DND-41 (cell line): Measurements from ENCODE around the gene TCF7L2.
A peak's percentile ranks its signal among the peaks of the same experiment; 100 is the strongest.

ENCODE experiments used
- ATAC-seq: fragments of 200-7000 bp; cut with Tn5 transposase; 3 replicates; pipeline ENCODE4 v1.9.1; 2021; ENCODE audit warnings: low read depth; ENCODE audit not compliant: insufficient read depth
- DNase-seq: peaks from one replicate; pipeline ENCODE4 v3.0.0-alpha.2; 2020
- H2AFZ ChIP-seq: 2 replicates; pipeline ENCODE4 v1.6.0; 2012; ENCODE audit warnings: low read depth, low read length
- H3K27ac ChIP-seq: 2 replicates; pipeline ENCODE4 v1.5.1; 2012; ENCODE audit warnings: low read length, inconsistent platforms
- H3K27me3 ChIP-seq: fragments of 200-600 bp; sonication (generic); 2 replicates; pipeline ENCODE4 v1.6.0; 2012; ENCODE audit warnings: low read length, mild to moderate bottlenecking, inconsistent platforms; ENCODE audit not compliant: insufficient read depth, poor library complexity
- H3K36me3 ChIP-seq: 2 replicates; pipeline ENCODE4 v1.5.1; 2012; ENCODE audit warnings: low read length, inconsistent platforms; ENCODE audit not compliant: insufficient read depth
- H3K4me1 ChIP-seq: 2 replicates; pipeline ENCODE4 v1.5.1; 2012; ENCODE audit warnings: mild to moderate bottlenecking, low read length; ENCODE audit not compliant: insufficient read depth
- H3K4me2 ChIP-seq: 2 replicates; pipeline ENCODE4 v1.6.0; 2012; ENCODE audit warnings: mild to moderate bottlenecking, moderate library complexity, low read length, inconsistent platforms; ENCODE audit not compliant: insufficient read depth
- H3K4me3 ChIP-seq, 2 experiments: fragments of 200-600 bp in 1 of 2; shearing (Covaris generic) in 1 of 2; 2 replicates each; pipeline ENCODE4 v1.5.1; 2012 to 2016; ENCODE audit warnings: inconsistent platforms in 2 of 2, low read length in 2 of 2, mild to moderate bottlenecking in 2 of 2, low read depth in 1 of 2, moderate library complexity in 1 of 2
- H3K79me2 ChIP-seq: 2 replicates; pipeline ENCODE4 v1.6.0; 2012; ENCODE audit warnings: low read length, inconsistent platforms; ENCODE audit not compliant: insufficient read depth
- H3K9ac ChIP-seq: 2 replicates; pipeline ENCODE4 v1.6.0; 2012; ENCODE audit warnings: low read depth, mild to moderate bottlenecking, inconsistent platforms, low read length, moderate library complexity
- H3K9me3 ChIP-seq: 2 replicates; pipeline ENCODE4 v1.5.1; 2012; ENCODE audit warnings: low read length, moderate library complexity, mild to moderate bottlenecking, inconsistent platforms; ENCODE audit not compliant: insufficient read depth, severe bottlenecking
- H4K20me1 ChIP-seq: 2 replicates; pipeline ENCODE4 v1.6.0; 2012; ENCODE audit warnings: low read length; ENCODE audit not compliant: insufficient read depth
- EZH2 ChIP-seq: IDR thresholded peaks from 3 replicates; pipeline ENCODE4 v1.6.1; 2012; ENCODE audit warnings: borderline replicate concordance, low read depth, mild to moderate bottlenecking, moderate library complexity, low read length, inconsistent platforms; ENCODE audit not compliant: severe bottlenecking
- TF ChIP-seq, protein P1 (sequence below): IDR thresholded peaks from 2 replicates; pipeline ENCODE4 v1.5.1; 2012; ENCODE audit warnings: borderline replicate concordance, low read length, moderate library complexity, mild to moderate bottlenecking; ENCODE audit not compliant: poor library complexity, severe bottlenecking; ENCODE audit errors: extremely low read depth

The TCF7L2 gene

DNA sequence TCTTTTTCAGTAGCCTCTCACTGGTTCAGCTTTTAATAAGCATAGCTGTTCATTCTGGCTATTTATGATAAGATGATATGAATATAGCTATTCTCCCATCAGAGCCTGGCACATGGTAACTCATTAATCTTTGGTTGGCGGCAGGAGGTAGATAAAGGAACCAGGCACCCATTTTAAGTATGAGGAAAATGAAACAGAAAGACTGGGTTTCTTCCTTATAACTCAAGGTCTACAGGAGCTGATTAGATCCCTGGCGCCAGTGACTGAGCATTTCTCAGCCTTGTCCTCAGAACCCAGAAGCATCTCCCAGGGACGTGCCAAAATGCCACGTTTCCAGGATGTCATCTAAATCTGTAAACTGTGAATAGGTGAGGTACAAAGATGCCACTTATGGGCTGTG is 141.9 kb downstream of the TCF7L2 start:
- Histone ChIP-seq H3K9me3 (no peaks in the 10 kb centered on the region), H2AFZ (no peak overlapping the region), H3K4me2 (no peak overlapping the region), H3K9ac (no peak overlapping the region), H3K36me3 (peaks cover 22% of the 10 kb centered on the region), H4K20me1 (peaks cover 16% of the 10 kb centered on the region; the same call in 1 of the 2 replicates), H3K27me3 (no peaks in the 10 kb centered on the region), H3K27ac (no peak overlapping the region), H3K4me1 (peaks cover 28% of the 10 kb centered on the region), H3K4me3 (no peak overlapping the region), H3K79me2 (peaks cover 15% of the 10 kb centered on the region)
- TF ChIP-seq EZH2 = no peak
- TF ChIP-seq, protein P1, sequence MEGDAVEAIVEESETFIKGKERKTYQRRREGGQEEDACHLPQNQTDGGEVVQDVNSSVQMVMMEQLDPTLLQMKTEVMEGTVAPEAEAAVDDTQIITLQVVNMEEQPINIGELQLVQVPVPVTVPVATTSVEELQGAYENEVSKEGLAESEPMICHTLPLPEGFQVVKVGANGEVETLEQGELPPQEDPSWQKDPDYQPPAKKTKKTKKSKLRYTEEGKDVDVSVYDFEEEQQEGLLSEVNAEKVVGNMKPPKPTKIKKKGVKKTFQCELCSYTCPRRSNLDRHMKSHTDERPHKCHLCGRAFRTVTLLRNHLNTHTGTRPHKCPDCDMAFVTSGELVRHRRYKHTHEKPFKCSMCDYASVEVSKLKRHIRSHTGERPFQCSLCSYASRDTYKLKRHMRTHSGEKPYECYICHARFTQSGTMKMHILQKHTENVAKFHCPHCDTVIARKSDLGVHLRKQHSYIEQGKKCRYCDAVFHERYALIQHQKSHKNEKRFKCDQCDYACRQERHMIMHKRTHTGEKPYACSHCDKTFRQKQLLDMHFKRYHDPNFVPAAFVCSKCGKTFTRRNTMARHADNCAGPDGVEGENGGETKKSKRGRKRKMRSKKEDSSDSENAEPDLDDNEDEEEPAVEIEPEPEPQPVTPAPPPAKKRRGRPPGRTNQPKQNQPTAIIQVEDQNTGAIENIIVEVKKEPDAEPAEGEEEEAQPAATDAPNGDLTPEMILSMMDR = no peak
- ATAC-seq (no peak), DNase-seq (no peak)

DNA sequence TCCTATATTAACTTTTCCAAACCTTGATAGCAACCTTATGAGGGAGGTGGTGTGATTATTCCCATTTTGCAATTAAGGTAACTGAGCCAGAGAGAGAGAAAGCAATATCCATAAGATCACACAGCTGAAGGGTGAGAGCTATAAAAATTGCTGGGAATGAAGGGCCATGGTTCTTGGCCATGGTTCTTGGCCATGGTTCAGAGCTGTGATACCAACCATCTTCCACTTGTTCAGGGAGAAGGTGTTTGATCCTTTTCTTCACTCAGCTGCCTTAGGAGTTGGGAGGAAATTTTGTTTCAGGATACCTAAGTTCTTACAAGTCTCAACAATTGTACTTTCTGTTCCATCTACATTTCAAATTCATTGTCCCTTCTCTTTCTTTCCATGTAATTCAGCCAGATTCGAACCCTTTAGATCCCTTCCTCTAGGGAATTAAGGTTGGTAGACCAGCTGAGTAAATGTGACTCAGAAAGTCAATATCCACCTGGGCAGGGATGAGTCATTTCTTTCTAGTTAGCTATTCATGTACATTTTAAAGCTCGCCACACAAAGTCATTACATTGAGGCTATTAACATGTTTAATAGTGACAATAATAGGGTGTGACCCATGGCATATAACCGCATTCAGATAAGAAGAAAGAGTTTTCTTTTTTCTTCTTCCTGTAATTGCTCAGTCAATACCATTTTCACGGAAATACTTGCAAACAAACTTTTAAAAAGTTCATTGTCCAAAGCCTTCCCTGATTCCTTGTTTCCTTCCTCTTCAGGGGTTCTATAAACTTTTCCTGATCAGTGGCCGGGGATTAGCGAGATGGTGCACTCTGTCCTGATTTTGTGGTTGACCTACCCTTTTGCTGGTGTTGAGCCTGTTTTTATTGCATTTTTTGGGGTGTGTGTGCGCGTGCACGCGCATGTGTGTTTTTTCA is 143.4 kb downstream of the TCF7L2 start:
- H3K27ac ChIP-seq = peak overlapping the region; percentile 56
- no peaks in the 10 kb centered on the region for H3K9me3 ChIP-seq
- H2AFZ ChIP-seq = no peak overlapping the region
- H3K4me3 ChIP-seq = no peak overlapping the region
- TF ChIP-seq EZH2 = no peak
- TF ChIP-seq, protein P1 = no peak
- peaks cover 21% of the 10 kb centered on the region for H3K36me3 ChIP-seq
- DNase-seq (no peak), ATAC-seq (peak; percentile 34; the same call in 1 of the 3 replicates)
- H3K79me2 ChIP-seq = peaks cover 13% of the 10 kb centered on the region
- H3K27me3 ChIP-seq = no peaks in the 10 kb centered on the region
- peaks cover 28% of the 10 kb centered on the region for H3K4me1 ChIP-seq
- H3K4me2 ChIP-seq = no peak overlapping the region
- no peak overlapping the region for H3K9ac ChIP-seq
- H4K20me1 ChIP-seq = peaks cover 8% of the 10 kb centered on the region; the same call in 1 of the 2 replicates

DNA sequence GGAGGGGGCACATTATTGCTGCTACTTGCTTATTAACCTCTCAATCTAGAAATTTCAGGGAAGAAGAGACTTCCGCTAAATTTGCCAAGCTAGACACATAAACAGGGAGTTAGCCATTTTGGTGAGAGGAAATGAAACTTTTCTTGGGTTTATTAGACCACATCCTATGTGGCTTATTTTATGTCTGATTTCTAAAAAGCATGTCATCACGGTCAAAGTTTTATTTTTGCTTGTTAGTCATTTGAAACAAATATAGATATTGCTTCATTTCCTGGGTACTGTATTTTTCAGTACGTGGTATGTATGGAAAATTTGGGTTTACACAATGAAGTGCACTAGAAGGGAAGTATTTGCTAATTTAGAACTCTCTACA is 144.1 kb downstream of the TCF7L2 start:
- Histone ChIP-seq H3K4me3 (no peak overlapping the region), H3K4me2 (no peak overlapping the region), H3K36me3 (peaks cover 19% of the 10 kb centered on the region)

More for the DNA sequence above, 144.1 kb downstream of the TCF7L2 start:
- H4K20me1 ChIP-seq = peaks cover 8% of the 10 kb centered on the region; the same call in 1 of the 2 replicates
- peak; percentile 79 for ATAC-seq
- no peak for TF ChIP-seq EZH2
- TF ChIP-seq, protein P1 = no peak
- no peaks in the 10 kb centered on the region for H3K27me3 ChIP-seq
- H3K9ac ChIP-seq = no peak overlapping the region
- peaks cover 13% of the 10 kb centered on the region for H3K79me2 ChIP-seq
- no peaks in the 10 kb centered on the region for H3K9me3 ChIP-seq
- peak overlapping the region; percentile 56 for H3K27ac ChIP-seq
- H2AFZ ChIP-seq = no peak overlapping the region
- no peak for DNase-seq
- peaks cover 28% of the 10 kb centered on the region for H3K4me1 ChIP-seq
